ENCODE results near the gene CACNA1B.

DNA sequence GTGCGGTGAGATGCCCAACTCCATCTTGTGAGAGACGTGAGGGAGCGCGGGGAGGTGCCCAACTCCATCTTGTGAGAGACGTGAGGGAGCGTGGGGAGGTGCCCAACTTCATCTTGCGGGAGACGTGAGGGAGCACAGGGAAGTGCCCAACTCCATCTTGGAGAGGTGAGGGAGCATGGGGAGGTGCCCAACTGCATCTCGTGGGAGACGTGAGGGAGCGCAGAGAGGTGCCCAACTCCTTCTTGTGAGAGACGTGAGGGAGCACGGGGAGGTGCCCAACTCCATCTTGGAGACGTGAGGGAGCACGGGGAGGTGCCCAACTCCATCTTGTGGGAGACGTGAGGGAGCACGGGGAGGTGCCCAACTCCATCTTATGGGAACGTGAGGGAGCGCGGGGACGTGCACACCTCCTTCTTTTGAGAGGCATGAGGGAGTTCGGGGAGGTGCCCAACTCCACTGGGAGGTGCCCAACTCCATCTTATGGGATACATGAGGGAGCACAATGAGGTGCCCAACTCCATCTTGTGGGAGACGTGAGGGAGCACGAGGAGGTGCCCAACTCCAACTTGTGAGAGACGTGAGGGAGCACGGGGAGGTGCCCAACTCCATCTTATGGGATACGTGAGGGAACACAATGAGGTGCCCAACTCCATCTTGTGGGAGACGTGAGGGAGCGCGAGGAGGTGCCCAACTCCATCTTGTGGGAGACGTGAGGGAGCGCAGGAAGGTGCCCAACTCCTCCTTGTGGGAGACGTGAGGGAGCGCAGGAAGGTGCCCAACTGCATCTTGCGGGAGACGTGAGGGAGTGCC is 235.4 kb downstream of the CACNA1B start:
- TF ChIP-seq, protein P1, sequence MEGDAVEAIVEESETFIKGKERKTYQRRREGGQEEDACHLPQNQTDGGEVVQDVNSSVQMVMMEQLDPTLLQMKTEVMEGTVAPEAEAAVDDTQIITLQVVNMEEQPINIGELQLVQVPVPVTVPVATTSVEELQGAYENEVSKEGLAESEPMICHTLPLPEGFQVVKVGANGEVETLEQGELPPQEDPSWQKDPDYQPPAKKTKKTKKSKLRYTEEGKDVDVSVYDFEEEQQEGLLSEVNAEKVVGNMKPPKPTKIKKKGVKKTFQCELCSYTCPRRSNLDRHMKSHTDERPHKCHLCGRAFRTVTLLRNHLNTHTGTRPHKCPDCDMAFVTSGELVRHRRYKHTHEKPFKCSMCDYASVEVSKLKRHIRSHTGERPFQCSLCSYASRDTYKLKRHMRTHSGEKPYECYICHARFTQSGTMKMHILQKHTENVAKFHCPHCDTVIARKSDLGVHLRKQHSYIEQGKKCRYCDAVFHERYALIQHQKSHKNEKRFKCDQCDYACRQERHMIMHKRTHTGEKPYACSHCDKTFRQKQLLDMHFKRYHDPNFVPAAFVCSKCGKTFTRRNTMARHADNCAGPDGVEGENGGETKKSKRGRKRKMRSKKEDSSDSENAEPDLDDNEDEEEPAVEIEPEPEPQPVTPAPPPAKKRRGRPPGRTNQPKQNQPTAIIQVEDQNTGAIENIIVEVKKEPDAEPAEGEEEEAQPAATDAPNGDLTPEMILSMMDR (IDR thresholded peaks at IDR 0.05): no peak
- no peak for TF ChIP-seq GATA3 (IDR thresholded peaks at IDR 0.05; ENCODE audit: borderline replicate concordance)
- no peak for TF ChIP-seq MAFK (IDR thresholded peaks at IDR 0.05; ENCODE audit: partially characterized antibody)
- TF ChIP-seq ESRRA (IDR thresholded peaks at IDR 0.05; ENCODE audit: borderline replicate concordance, low read length): no peak
- TF ChIP-seq, protein P2, sequence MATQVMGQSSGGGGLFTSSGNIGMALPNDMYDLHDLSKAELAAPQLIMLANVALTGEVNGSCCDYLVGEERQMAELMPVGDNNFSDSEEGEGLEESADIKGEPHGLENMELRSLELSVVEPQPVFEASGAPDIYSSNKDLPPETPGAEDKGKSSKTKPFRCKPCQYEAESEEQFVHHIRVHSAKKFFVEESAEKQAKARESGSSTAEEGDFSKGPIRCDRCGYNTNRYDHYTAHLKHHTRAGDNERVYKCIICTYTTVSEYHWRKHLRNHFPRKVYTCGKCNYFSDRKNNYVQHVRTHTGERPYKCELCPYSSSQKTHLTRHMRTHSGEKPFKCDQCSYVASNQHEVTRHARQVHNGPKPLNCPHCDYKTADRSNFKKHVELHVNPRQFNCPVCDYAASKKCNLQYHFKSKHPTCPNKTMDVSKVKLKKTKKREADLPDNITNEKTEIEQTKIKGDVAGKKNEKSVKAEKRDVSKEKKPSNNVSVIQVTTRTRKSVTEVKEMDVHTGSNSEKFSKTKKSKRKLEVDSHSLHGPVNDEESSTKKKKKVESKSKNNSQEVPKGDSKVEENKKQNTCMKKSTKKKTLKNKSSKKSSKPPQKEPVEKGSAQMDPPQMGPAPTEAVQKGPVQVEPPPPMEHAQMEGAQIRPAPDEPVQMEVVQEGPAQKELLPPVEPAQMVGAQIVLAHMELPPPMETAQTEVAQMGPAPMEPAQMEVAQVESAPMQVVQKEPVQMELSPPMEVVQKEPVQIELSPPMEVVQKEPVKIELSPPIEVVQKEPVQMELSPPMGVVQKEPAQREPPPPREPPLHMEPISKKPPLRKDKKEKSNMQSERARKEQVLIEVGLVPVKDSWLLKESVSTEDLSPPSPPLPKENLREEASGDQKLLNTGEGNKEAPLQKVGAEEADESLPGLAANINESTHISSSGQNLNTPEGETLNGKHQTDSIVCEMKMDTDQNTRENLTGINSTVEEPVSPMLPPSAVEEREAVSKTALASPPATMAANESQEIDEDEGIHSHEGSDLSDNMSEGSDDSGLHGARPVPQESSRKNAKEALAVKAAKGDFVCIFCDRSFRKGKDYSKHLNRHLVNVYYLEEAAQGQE (IDR thresholded peaks at IDR 0.05): no peak
- TF ChIP-seq RNF2 (IDR thresholded peaks at IDR 0.05; ENCODE audit: borderline replicate concordance, low read depth): no peak
- TF ChIP-seq PHF8 (IDR thresholded peaks at IDR 0.05; ENCODE audit: borderline replicate concordance, low read depth): no peak
- no peak for TF ChIP-seq RFX5 (IDR thresholded peaks at IDR 0.05)
- TF ChIP-seq MAX (IDR thresholded peaks at IDR 0.05): no peak
- no peak for TF ChIP-seq ZFP36 (IDR thresholded peaks at IDR 0.05; ENCODE audit: borderline replicate concordance, partially characterized antibody)
